SK-N-SH treated with all-trans-retinoic acid at 6 μM for 48 hours (cell line): ENCODE measurements around the gene SETD4.

ENCODE experiments used
- ATAC-seq: fragments of 200-7000 bp; cut with Tn5 transposase; 3 replicates; pipeline ENCODE4 v1.9.1; 2020; ENCODE audit warnings: mild to moderate bottlenecking, moderate library complexity
- ARNTL ChIP-seq: fragments of 450-650 bp; formaldehyde crosslinking; IDR thresholded peaks from 2 replicates; pipeline ENCODE4 v1.5.0; 2020; ENCODE audit warnings: low read depth, mild to moderate bottlenecking, moderate library complexity, borderline replicate concordance
- BACH2 ChIP-seq: fragments of 250-450 bp; sonication (Bioruptor Pico); IDR thresholded peaks from 2 replicates; pipeline ENCODE4 v1.9.0; 2021; ENCODE audit warnings: mild to moderate bottlenecking, borderline replicate concordance
- CREB5 ChIP-seq: fragments of 250-450 bp; sonication (Bioruptor Pico); IDR thresholded peaks from 2 replicates; pipeline ENCODE4 v1.5.1; 2020; ENCODE audit warnings: low read depth, mild to moderate bottlenecking, moderate library complexity
- CSDC2 ChIP-seq: fragments of 250-450 bp; sonication (Bioruptor Pico); IDR thresholded peaks from 2 replicates; pipeline ENCODE4 v1.5.0; 2020; ENCODE audit warnings: mild to moderate bottlenecking, moderate library complexity
- ESRRG ChIP-seq: fragments of 250-450 bp; sonication (Bioruptor Pico); IDR thresholded peaks from 2 replicates; pipeline ENCODE4 v1.6.1; 2021; ENCODE audit warnings: mild to moderate bottlenecking
- GLIS3 ChIP-seq: fragments of 250-450 bp; sonication (Bioruptor Pico); IDR thresholded peaks from 2 replicates; pipeline ENCODE4 v1.5.0; 2020; ENCODE audit warnings: mild to moderate bottlenecking, moderate library complexity
- ISL1 ChIP-seq: fragments of 250-450 bp; sonication (Bioruptor Pico); IDR thresholded peaks from 2 replicates; pipeline ENCODE4 v2.1.2; 2022; ENCODE audit warnings: mild to moderate bottlenecking, moderate library complexity
- PPARA ChIP-seq: fragments of 250-450 bp; sonication (Bioruptor Pico); IDR thresholded peaks from 2 replicates; pipeline ENCODE4 v1.5.0; 2020; ENCODE audit warnings: mild to moderate bottlenecking, borderline replicate concordance
- SNAI2 ChIP-seq: fragments of 250-450 bp; sonication (Bioruptor Pico); IDR thresholded peaks from 2 replicates; pipeline ENCODE4 v1.5.0; 2020; ENCODE audit warnings: mild to moderate bottlenecking, moderate library complexity
- TCF4 ChIP-seq: fragments of 250-450 bp; sonication (Bioruptor Pico); IDR thresholded peaks from 2 replicates; pipeline ENCODE4 v1.8.0; 2021; ENCODE audit warnings: mild to moderate bottlenecking, moderate library complexity, borderline replicate concordance
- TOX ChIP-seq: fragments of 250-450 bp; sonication (Bioruptor Pico); IDR thresholded peaks from 2 replicates; pipeline ENCODE4 v1.8.0; 2021; ENCODE audit warnings: mild to moderate bottlenecking, moderate library complexity, borderline replicate concordance
- TSHZ2 ChIP-seq: fragments of 250-450 bp; sonication (Bioruptor Pico); IDR thresholded peaks from 2 replicates; pipeline ENCODE4 v1.5.0; 2020; ENCODE audit warnings: mild to moderate bottlenecking, moderate library complexity
- ZC3H10 ChIP-seq: fragments of 250-450 bp; sonication (Bioruptor Pico); IDR thresholded peaks from 2 replicates; pipeline ENCODE4 v1.5.1; 2021; ENCODE audit warnings: mild to moderate bottlenecking, moderate library complexity
- ZFP3 ChIP-seq: fragments of 250-450 bp; sonication (Bioruptor Pico); IDR thresholded peaks from 2 replicates; pipeline ENCODE4 v1.5.0; 2020; ENCODE audit warnings: mild to moderate bottlenecking, moderate library complexity
- ZFP30 ChIP-seq: fragments of 450-650 bp; formaldehyde crosslinking; IDR thresholded peaks from 2 replicates; pipeline ENCODE4 v1.5.0; 2022; ENCODE audit warnings: mild to moderate bottlenecking, moderate library complexity
- ZNF565 ChIP-seq: fragments of 450-650 bp; formaldehyde crosslinking; conservative IDR thresholded peaks from 2 replicates; pipeline ENCODE4 v1.5.0; 2020; ENCODE audit warnings: low read depth, mild to moderate bottlenecking, moderate library complexity
- ZNF8 ChIP-seq: fragments of 450-650 bp; formaldehyde crosslinking; IDR thresholded peaks from 2 replicates; pipeline ENCODE4 v1.5.0; 2020; ENCODE audit warnings: mild to moderate bottlenecking, moderate library complexity
- TF ChIP-seq, protein P1 (sequence below): fragments of 250-450 bp; sonication (Bioruptor Pico); IDR thresholded peaks from 2 replicates; pipeline ENCODE4 v1.5.1; 2021; ENCODE audit warnings: mild to moderate bottlenecking, moderate library complexity
- TF ChIP-seq, protein P2 (sequence below): fragments of 250-450 bp; sonication (Bioruptor Pico); IDR thresholded peaks from 2 replicates; pipeline ENCODE4 v1.8.0; 2020; ENCODE audit warnings: mild to moderate bottlenecking, moderate library complexity, borderline replicate concordance

SETD4 gene

DNA sequence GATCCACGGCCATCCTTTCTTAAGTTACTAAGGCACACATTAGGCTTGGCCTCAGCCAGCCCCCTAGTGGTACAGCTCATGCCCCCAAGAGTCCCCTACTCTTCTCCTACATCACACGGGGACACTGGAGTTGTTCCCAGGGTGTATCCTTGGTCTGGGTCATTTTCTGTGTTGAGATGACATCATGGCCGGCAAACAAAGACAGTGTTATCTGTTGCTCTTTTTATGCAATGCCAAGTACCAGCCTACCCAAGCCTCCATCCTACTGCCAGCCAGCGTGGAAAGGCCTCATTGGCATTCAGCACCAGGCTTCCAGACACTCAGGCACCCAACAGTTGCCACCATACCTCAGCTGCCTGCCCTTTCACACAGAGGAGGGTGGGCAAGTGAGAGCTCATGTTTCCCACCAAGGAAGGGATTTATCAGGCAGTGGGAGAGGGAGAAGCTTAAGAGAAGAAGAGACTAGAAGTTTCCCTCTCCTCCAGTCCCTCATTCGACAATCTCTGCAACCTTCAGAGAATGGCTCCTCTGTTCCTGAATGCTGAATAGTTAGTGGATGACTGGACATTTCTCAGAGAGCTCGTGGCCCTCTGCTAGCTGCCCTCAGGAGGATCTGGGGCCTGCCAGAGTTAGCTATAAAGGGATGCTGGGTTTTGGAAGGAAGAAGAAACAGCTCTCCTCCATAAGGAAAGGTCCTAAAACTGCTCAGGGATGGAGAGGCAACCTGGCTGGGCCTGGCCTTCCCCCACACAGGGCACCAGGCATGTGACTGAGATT is 27.2 kb upstream of the SETD4 start:
- TF ChIP-seq SNAI2 = no peak
- no peak for ATAC-seq

GRCh38 chr21:36082237-36082664 is 21.9 kb upstream of the SETD4 start:
- TF ChIP-seq ZC3H10 (CRISPR knock-in tag) (no peak), CREB5 (CRISPR knock-in tag) (no peak), ESRRG (no peak), TSHZ2 (CRISPR knock-in tag) (no peak), CSDC2 (CRISPR knock-in tag) (no peak), GLIS3 (no peak), ARNTL (CRISPR knock-in tag) (no peak), TCF4 (no peak), ZFP30 (CRISPR knock-in tag) (no peak), ISL1 (CRISPR knock-in tag) (no peak), TOX (CRISPR knock-in tag) (no peak), SNAI2 (no peak), ZFP3 (CRISPR knock-in tag) (no peak), ZNF8 (CRISPR knock-in tag) (no peak)
- TF ChIP-seq, protein P1, sequence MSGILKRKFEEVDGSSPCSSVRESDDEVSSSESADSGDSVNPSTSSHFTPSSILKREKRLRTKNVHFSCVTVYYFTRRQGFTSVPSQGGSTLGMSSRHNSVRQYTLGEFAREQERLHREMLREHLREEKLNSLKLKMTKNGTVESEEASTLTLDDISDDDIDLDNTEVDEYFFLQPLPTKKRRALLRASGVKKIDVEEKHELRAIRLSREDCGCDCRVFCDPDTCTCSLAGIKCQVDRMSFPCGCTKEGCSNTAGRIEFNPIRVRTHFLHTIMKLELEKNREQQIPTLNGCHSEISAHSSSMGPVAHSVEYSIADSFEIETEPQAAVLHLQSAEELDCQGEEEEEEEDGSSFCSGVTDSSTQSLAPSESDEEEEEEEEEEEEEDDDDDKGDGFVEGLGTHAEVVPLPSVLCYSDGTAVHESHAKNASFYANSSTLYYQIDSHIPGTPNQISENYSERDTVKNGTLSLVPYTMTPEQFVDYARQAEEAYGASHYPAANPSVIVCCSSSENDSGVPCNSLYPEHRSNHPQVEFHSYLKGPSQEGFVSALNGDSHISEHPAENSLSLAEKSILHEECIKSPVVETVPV = no peak
- no peak for ATAC-seq

DNA sequence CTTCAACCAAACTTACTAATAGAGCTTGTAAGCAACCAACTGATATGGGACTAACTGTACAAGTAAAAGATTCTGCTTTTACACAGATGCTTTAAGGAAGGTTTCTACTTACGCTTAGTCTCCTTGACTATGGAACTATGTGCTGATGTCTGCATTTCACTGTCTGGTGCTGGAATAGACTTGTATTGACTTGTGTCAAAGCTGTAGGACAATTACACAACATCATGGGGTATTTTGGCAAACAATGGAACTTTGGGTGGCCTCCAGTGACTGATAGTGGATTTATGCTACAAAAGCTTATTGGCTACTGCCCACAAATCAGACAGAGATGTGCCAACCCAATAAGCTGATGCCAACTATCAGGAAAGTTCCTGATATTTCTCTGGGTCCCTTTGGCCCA is 20.1 kb upstream of the SETD4 start:
- no peak for TF ChIP-seq ZFP3 (CRISPR knock-in tag)
- no peak for TF ChIP-seq ESRRG
- no peak for TF ChIP-seq ZNF8 (CRISPR knock-in tag)
- TF ChIP-seq ZFP30 (CRISPR knock-in tag) = no peak
- no peak for TF ChIP-seq TOX (CRISPR knock-in tag)
- TF ChIP-seq, protein P2, sequence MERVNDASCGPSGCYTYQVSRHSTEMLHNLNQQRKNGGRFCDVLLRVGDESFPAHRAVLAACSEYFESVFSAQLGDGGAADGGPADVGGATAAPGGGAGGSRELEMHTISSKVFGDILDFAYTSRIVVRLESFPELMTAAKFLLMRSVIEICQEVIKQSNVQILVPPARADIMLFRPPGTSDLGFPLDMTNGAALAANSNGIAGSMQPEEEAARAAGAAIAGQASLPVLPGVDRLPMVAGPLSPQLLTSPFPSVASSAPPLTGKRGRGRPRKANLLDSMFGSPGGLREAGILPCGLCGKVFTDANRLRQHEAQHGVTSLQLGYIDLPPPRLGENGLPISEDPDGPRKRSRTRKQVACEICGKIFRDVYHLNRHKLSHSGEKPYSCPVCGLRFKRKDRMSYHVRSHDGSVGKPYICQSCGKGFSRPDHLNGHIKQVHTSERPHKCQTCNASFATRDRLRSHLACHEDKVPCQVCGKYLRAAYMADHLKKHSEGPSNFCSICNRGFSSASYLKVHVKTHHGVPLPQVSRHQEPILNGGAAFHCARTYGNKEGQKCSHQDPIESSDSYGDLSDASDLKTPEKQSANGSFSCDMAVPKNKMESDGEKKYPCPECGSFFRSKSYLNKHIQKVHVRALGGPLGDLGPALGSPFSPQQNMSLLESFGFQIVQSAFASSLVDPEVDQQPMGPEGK = no peak
- TF ChIP-seq, protein P1 = no peak
- no peak for TF ChIP-seq BACH2 (CRISPR knock-in tag)
- TF ChIP-seq CREB5 (CRISPR knock-in tag) = no peak
- TF ChIP-seq CSDC2 (CRISPR knock-in tag) = no peak
- TF ChIP-seq ARNTL (CRISPR knock-in tag) = no peak
- no peak for TF ChIP-seq PPARA (CRISPR knock-in tag)
- TF ChIP-seq GLIS3 = no peak
- no peak for TF ChIP-seq TCF4
- TF ChIP-seq ZNF565 (CRISPR knock-in tag) = no peak
- TF ChIP-seq TSHZ2 (CRISPR knock-in tag) = no peak
- TF ChIP-seq, all 23 proteins: peak for 0

More for the DNA sequence above, 20.1 kb upstream of the SETD4 start:
- ATAC-seq = no peak
